NCI-H1694 (cell line): ENCODE results near the gene ARFIP2.

Experiments used
- DNase-seq: peaks from one replicate; lab custom pipeline; 2025; lab: John Stamatoyannopoulos, UW

Gene ARFIP2

GRCh38 chr11:6442441-6442840 is 38.7 kb downstream of the ARFIP2 start:
- DNase-seq: no peak

GRCh38 chr11:6440906-6441358 is 40.2 kb downstream of the ARFIP2 start, which contains the start of gene HPX:
TSS of gene HPX (minus strand) at chr11:6440987. CDS start at chr11:6440963, 24 bp downstream.
- no peak for DNase-seq

DNA sequence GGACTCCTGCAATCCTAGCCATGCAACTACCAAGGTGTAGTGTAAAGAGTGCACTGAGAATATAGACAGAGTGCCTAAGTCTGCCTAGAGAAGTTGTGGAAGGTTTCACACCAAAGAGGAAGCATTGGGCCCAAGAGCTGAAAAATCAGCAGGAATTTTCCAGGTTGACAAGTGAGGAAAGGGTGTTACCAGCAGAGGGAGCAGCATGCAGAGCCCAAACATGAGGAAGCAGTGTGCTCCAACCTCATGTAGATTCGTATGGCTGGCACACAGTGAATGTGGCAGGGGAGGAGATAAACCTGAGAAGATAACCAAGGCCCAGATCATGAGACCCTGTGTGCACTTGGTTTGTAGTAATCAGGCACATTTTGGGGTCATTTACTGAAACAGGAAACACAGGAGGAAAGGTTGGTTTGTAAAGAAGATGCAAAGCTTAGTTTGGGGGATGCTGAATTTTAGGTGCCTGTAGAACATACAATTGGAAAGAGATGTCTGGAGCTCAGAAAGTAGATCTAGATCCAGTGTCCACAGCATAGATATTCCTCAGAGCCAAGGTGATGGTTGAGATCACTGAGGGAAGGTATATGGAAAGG is 42.1 kb downstream of the ARFIP2 start:
- DNase-seq: peak; percentile 10

- no peak for DNase-seq
Measured at GRCh38 chr11:6437993-6438392, 43.1 kb downstream of the ARFIP2 start.

- DNase-seq: no peak
Measured at GRCh38 chr11:6437423-6437822, 43.7 kb downstream of the ARFIP2 start.

DNA sequence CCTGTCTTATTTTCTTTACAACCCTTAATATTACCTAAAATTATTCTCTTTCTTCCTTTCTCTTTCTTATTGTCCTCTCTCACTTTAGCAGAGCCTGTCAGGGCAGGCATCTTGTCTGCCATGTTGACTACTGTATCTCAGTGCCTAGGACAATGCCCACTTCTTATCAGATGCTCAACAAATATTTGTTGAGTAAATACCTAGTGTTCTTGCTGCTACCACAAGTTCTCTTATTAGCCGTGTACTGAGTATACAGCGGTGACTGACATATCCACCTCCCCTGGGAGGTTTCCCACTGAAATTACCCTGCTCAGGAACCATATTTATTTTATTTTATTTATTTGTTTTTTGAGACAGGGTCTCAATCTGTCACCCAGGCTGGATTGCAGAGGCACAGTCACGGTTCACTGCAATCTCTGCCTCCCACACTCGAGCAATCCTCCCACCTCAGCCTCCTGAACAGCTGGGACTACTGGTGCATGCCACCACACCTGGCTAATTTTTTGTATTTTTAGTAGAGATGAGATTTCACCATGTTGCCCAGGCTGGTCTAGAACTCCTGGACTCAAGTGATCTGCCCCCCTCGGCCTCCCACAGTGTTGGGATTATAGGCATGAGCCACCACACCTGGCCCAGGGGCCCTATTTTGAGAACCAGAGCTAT is 47.0 kb downstream of the ARFIP2 start:
- DNase-seq: peak; percentile 12

GRCh38 chr11:6431861-6432260 is 49.3 kb downstream of the ARFIP2 start:
- no peak for DNase-seq

- DNase-seq: no peak
Measured at GRCh38 chr11:6427516-6427915, 53.6 kb downstream of the ARFIP2 start.
